SU-DHL-6 (cell line): Measurements from ENCODE around the gene DYSF.
"Not testable (repeated sequence)": the region's sequence is repeated elsewhere in the genome, so short reads cannot be mapped to it uniquely, and the experiment has no call there.

Experiments used
- H2AFZ ChIP-seq: fragments of 200-600 bp; sonication (generic); 2 replicates; pipeline ENCODE4 v1.6.1; 2014; ENCODE audit warnings: low read depth, mild to moderate bottlenecking, moderate library complexity, mixed read lengths, antibody characterized with exemption, low read length; ENCODE audit not compliant: severe bottlenecking
- H3F3A ChIP-seq: fragments of 200-600 bp; shearing (Covaris generic); 2 replicates; pipeline ENCODE4 v1.6.0; 2016; ENCODE audit warnings: antibody characterized with exemption, mild to moderate bottlenecking; ENCODE audit not compliant: insufficient read depth
- H3K27ac ChIP-seq: fragments of 200-600 bp; sonication (generic); 2 replicates; pipeline ENCODE4 v1.5.1; 2016; ENCODE audit warnings: low read depth, mild to moderate bottlenecking, low read length, moderate library complexity, mixed read lengths
- H3K27me3 ChIP-seq: fragments of 200-600 bp; sonication (generic), shearing (Covaris generic); 2 replicates; pipeline ENCODE4 v1.6.0; 2014; ENCODE audit warnings: mild to moderate bottlenecking, low read length
- H3K36me3 ChIP-seq: fragments of 200-600 bp; sonication (generic); 2 replicates; pipeline ENCODE4 v1.6.1; 2014; ENCODE audit warnings: mild to moderate bottlenecking, low read length, mixed read lengths
- H3K4me2 ChIP-seq: fragments of 300-600, 200-600 bp; shearing (Covaris generic), sonication (generic); 2 replicates; pipeline ENCODE4 v1.6.0; 2014; ENCODE audit warnings: low read length, low read depth, mild to moderate bottlenecking; ENCODE audit not compliant: poor library complexity, severe bottlenecking
- H3K4me3 ChIP-seq: fragments of 200-600 bp; sonication (generic); 2 replicates; pipeline ENCODE4 v1.5.1; 2014; ENCODE audit warnings: antibody characterized with exemption, low read length, mild to moderate bottlenecking, mixed read lengths; ENCODE audit not compliant: insufficient read depth, poor library complexity, severe bottlenecking
- H3K79me2 ChIP-seq: fragments of 200-600 bp; sonication (generic); 2 replicates; pipeline ENCODE4 v1.6.1; 2014; ENCODE audit warnings: mild to moderate bottlenecking, low read length, moderate library complexity; ENCODE audit not compliant: insufficient read depth
- H3K9ac ChIP-seq: fragments of 200-600 bp; sonication (generic); 2 replicates; pipeline ENCODE4 v1.7.0; 2014; ENCODE audit warnings: mild to moderate bottlenecking, low read length
- H3K9me2 ChIP-seq: fragments of 200-600 bp; sonication (generic); replicated peaks from 2 replicates; pipeline ENCODE4 v1.6.1; 2014; ENCODE audit warnings: low read length; ENCODE audit not compliant: insufficient read depth
- H3K9me3 ChIP-seq: fragments of 200-600 bp; sonication (generic); 2 replicates; pipeline ENCODE4 v1.6.1; 2014; ENCODE audit warnings: low read length, mixed read lengths; ENCODE audit not compliant: insufficient read depth
- H4K20me1 ChIP-seq: fragments of 200-600 bp; sonication (generic); 2 replicates; pipeline ENCODE4 v1.6.1; 2014; ENCODE audit warnings: low read depth, mild to moderate bottlenecking, antibody characterized with exemption, low read length, moderate library complexity, mixed read lengths
- EZH2phosphoT487 ChIP-seq: fragments of 200-600 bp; sonication (generic), shearing (Covaris generic); conservative IDR thresholded peaks from 2 replicates; pipeline ENCODE4 v1.6.1; 2018; ENCODE audit warnings: mild to moderate bottlenecking, antibody characterized with exemption, low read length, moderate library complexity, mixed read lengths
- TF ChIP-seq, protein P1 (sequence below): fragments of 200-600 bp; sonication (generic); IDR thresholded peaks from one replicate; pipeline ENCODE4 v1.5.1; 2017; ENCODE audit warnings: antibody characterized with exemption, mild to moderate bottlenecking, low read length, moderate library complexity; ENCODE audit not compliant: insufficient read depth, poor library complexity, severe bottlenecking

Gene DYSF

DNA sequence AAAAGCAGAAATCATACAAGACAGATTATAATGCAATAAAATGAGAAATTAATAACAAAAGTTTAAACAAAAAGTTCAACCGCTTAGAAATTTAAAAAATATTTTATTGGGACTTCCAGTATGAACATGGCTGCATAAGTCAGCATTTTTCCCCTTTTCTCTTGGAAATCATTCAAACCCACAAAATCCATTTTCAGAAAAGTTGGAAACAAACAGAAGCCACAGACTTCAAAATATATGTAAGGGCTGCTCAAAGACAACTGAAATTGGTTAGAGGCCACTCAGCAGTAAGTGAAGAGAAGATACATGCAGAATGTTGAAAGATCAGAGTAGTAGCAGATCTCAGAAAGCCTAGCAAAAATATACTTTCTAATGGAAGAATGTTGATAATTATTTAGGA, 194.0 kb downstream of the DYSF start:
- Histone ChIP-seq H3K79me2 (no peaks in the 10 kb centered on the region), H3K9me3 (no peaks in the 10 kb centered on the region), H3K36me3 (no peaks in the 10 kb centered on the region), H3K27ac (no peak overlapping the region), H3K4me2 (no peak overlapping the region), H2AFZ (no peak overlapping the region), H3K9me2 (no peaks in the 10 kb centered on the region), H3K27me3 (no peaks in the 10 kb centered on the region), H4K20me1 (no peaks in the 10 kb centered on the region), H3K9ac (no peak overlapping the region), H3K4me3 (no peak overlapping the region), H3F3A (no peaks in the 10 kb centered on the region)
- TF ChIP-seq, protein P1, sequence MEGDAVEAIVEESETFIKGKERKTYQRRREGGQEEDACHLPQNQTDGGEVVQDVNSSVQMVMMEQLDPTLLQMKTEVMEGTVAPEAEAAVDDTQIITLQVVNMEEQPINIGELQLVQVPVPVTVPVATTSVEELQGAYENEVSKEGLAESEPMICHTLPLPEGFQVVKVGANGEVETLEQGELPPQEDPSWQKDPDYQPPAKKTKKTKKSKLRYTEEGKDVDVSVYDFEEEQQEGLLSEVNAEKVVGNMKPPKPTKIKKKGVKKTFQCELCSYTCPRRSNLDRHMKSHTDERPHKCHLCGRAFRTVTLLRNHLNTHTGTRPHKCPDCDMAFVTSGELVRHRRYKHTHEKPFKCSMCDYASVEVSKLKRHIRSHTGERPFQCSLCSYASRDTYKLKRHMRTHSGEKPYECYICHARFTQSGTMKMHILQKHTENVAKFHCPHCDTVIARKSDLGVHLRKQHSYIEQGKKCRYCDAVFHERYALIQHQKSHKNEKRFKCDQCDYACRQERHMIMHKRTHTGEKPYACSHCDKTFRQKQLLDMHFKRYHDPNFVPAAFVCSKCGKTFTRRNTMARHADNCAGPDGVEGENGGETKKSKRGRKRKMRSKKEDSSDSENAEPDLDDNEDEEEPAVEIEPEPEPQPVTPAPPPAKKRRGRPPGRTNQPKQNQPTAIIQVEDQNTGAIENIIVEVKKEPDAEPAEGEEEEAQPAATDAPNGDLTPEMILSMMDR: no peak
- TF ChIP-seq EZH2phosphoT487: no peak

DNA sequence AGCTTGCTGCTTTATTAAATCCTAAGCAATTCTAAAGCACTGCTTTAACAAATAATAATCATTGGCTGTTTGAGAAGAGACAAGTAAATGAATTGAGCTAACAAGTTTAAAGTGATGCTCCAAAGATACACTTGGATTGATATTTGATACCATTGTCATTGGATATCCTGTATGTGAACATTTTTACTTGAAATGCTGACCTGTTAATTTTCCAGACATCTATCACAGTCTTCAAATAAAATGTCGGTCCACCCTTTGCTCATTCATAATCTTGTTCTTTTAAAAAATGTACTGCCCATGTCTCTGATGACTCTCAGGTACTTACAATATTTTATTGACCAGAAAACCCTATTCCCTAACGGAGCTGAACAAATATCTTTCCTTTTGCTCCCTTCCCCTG, 202.1 kb downstream of the DYSF start:
- H3K79me2 ChIP-seq: no peaks in the 10 kb centered on the region
- H3K36me3 ChIP-seq: no peaks in the 10 kb centered on the region
- H3K27me3 ChIP-seq: no peaks in the 10 kb centered on the region
- H3K9me3 ChIP-seq: no peaks in the 10 kb centered on the region
- H3K27ac ChIP-seq: no peak overlapping the region
- no peaks in the 10 kb centered on the region for H4K20me1 ChIP-seq
- TF ChIP-seq EZH2phosphoT487: no peak
- TF ChIP-seq, protein P1: no peak
- H3K9ac ChIP-seq: no peak overlapping the region
- H3K4me3 ChIP-seq: no peak overlapping the region
- no peak overlapping the region for H3K4me2 ChIP-seq
- H3K9me2 ChIP-seq: no peaks in the 10 kb centered on the region
- H3F3A ChIP-seq: no peaks in the 10 kb centered on the region
- no peak overlapping the region for H2AFZ ChIP-seq

DNA sequence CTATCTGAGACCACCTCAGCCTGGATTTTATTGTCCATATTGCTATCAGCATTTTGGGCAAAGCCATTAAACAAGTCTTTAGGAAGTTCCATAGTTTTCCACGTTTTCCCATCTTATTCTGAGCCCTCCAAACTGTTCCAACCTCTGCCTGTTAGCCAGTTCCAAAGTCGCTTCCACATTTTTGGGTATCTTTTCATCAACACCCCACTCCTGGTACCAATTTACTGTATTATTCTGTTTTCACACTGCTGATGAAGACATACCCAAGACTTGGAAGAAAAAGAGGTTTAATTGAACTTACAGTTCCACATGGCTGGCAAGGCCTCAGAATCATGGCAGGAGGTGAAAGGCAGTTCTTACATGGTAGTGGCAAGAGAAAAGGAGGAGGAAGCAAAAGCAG, 204.9 kb downstream of the DYSF start:
- not testable (repeated sequence) for H3K79me2 ChIP-seq, H4K20me1 ChIP-seq, H3K4me2 ChIP-seq, H3K27me3 ChIP-seq, H3K36me3 ChIP-seq, H3K4me3 ChIP-seq, H3K9me3 ChIP-seq, H2AFZ ChIP-seq, H3K9ac ChIP-seq, H3K9me2 ChIP-seq, H3K27ac ChIP-seq, H3F3A ChIP-seq

DNA sequence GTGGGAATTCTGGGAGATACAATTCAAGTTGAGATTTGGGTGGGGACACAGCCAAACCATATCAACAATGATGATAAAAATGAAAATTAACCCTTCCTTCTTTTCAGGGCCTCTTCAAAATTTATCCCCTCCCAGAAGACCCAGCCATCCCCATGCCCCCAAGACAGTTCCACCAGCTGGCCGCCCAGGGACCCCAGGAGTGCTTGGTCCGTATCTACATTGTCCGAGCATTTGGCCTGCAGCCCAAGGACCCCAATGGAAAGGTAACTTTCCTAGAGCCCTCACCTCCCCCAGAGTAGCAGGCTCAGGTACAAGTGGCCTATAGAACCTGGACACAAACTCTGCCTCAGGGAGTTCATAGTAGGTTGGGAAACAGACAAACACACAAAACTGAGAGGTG, 205.4 kb downstream of the DYSF start:
- no peaks in the 10 kb centered on the region for H3F3A ChIP-seq
- H3K9me3 ChIP-seq: no peaks in the 10 kb centered on the region
- H2AFZ ChIP-seq: no peak overlapping the region
- no peak overlapping the region for H3K9ac ChIP-seq
- H4K20me1 ChIP-seq: no peaks in the 10 kb centered on the region
- no peaks in the 10 kb centered on the region for H3K9me2 ChIP-seq
- TF ChIP-seq, protein P1: no peak
- no peak for TF ChIP-seq EZH2phosphoT487
- H3K36me3 ChIP-seq: no peaks in the 10 kb centered on the region
- H3K4me2 ChIP-seq: no peak overlapping the region
- no peak overlapping the region for H3K4me3 ChIP-seq
- H3K27me3 ChIP-seq: no peaks in the 10 kb centered on the region
- H3K79me2 ChIP-seq: no peaks in the 10 kb centered on the region
- no peak overlapping the region for H3K27ac ChIP-seq
